MCF 10A (cell line): Measurements from ENCODE around the gene MAPKAPK2. TPM values are rescaled to one million over a fixed set of nuclear protein-coding genes. Genes with fewer than 3 reads are reported as not detected.

Source experiments
- BruUV-seq: library from RNA; stranded (reverse); fragments of 400-500 nt; replicated peaks from 2 replicates; lab custom pipeline; 2021; lab: Mats Ljungman, UMichigan
- CTCF ChIA-PET: fragments of 300-600 bp; sonication (Branson Sonifier 250); formaldehyde crosslinking; extraction: SDS; loops from one replicate; lab custom pipeline; 2021; ENCODE audit warnings: antibody characterized with exemption, inconsistent platforms; lab: Yijun Ruan, JAX
- POLR2A ChIA-PET: fragments of 300-600, 350-650 bp; sonication (Branson Sonifier 250); formaldehyde crosslinking; extraction: SDS; loops from one replicate; lab custom pipeline; 2020; ENCODE audit warnings: antibody characterized with exemption, inconsistent platforms; lab: Yijun Ruan, JAX
- DNase-seq: peaks from one replicate; pipeline ENCODE4 v3.0.0-alpha.2; 2018; ENCODE audit not compliant: unreplicated experiment
- H3K27ac Mint-ChIP-seq: one replicate; pipeline ENCODE4 v1.8.0; 2022; ENCODE audit warnings: mild to moderate bottlenecking, low read depth, mixed read lengths; ENCODE audit not compliant: unreplicated experiment
- H3K27me3 Mint-ChIP-seq: one replicate; pipeline ENCODE4 v1.8.0; 2022; ENCODE audit warnings: mixed read lengths; ENCODE audit not compliant: insufficient read depth, unreplicated experiment
- H3K36me3 Mint-ChIP-seq: one replicate; pipeline ENCODE4 v1.8.0; 2022; ENCODE audit warnings: mild to moderate bottlenecking, moderate library complexity, mixed read lengths; ENCODE audit not compliant: insufficient read depth, unreplicated experiment
- H3K4me1 Mint-ChIP-seq: one replicate; pipeline ENCODE4 v1.8.0; 2022; ENCODE audit warnings: mixed read lengths; ENCODE audit not compliant: insufficient read depth, unreplicated experiment
- H3K4me3 Mint-ChIP-seq: one replicate; pipeline ENCODE4 v1.8.0; 2022; ENCODE audit warnings: mild to moderate bottlenecking, moderate library complexity, mixed read lengths; ENCODE audit not compliant: unreplicated experiment
- H3K9me3 Mint-ChIP-seq: one replicate; pipeline ENCODE4 v1.8.0; 2022; ENCODE audit warnings: mixed read lengths; ENCODE audit not compliant: unreplicated experiment
- intact Hi-C: fragments of 100-400 bp; cut with micrococcal nuclease; formaldehyde crosslinking; loops from 2 replicates; pipeline ENCODE4 v1.14.1; 2022
- total RNA-seq: library from RNA; stranded (reverse); gene quantifications from 2 replicates; pipeline ENCODE4 v1.2.3, GENCODE V29; 2022
- TF ChIP-seq, protein P1 (sequence below): fragments of 200-600 bp; IDR thresholded peaks from one replicate; pipeline ENCODE4 v1.8.0; 2022; ENCODE audit warnings: antibody characterized with exemption, mild to moderate bottlenecking; ENCODE audit not compliant: unreplicated experiment

MAPKAPK2 gene
- total RNA-seq, 1 experiment from 2014 or later, result 142 TPM

DNA sequence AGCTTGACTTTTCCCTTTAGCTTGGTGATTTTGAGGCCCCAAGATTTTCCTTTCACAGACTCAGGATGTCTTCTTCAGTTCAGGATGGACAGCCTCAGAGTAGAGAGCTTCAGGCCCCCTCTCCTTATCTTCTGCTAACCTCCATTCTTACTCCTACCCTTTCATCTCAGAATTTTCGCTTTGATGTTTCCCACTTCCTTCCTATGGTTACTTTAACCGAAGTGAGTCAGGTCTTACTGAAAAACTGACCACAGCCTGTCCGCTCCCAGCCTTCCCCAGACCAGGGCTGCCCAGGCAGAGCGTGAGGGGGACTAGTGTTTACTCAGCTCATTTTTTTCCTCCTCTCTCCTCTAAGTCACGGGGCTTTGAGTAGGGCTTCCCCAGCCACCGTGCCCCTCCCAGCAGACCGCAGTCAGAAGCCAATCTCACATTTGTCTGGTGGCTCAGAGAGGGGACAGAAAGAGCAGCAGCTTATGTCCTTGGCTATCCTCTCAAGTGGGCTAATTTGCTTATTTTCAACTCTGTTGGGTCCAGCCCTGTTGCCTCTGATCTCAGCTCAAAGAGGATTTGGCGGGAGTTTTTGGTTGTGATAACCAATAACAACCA is 81.6 kb downstream of the MAPKAPK2 start:
- no peaks in the 10 kb centered on the region for H3K36me3 Mint-ChIP-seq
- peaks cover 4% of the 10 kb centered on the region for H3K9me3 Mint-ChIP-seq
- no peaks in the 10 kb centered on the region for H3K4me1 Mint-ChIP-seq
- BruUV-seq, result no TSS peak
- no peak overlapping the region for H3K27ac Mint-ChIP-seq
- no peak overlapping the region for H3K4me3 Mint-ChIP-seq
- peak; percentile 29 for DNase-seq
- POLR2A ChIA-PET, result interaction anchor here (0.7 to 3.6 kb wide), 5 partner anchors 10 to 214 kb away, joined by 3 to 9 read pairs (median 3); no protein-coding TSS in a partner anchor
- peaks cover 32% of the 10 kb centered on the region for H3K27me3 Mint-ChIP-seq
- intact Hi-C loops, result no loop called here
- CTCF ChIA-PET, result interaction anchor here (0.6 to 6.9 kb wide), 8 partner anchors 19 to 259 kb away, joined by 3 to 28 read pairs (median 5); partner anchors contain the start of gene RASSF5
- TF ChIP-seq, protein P1, sequence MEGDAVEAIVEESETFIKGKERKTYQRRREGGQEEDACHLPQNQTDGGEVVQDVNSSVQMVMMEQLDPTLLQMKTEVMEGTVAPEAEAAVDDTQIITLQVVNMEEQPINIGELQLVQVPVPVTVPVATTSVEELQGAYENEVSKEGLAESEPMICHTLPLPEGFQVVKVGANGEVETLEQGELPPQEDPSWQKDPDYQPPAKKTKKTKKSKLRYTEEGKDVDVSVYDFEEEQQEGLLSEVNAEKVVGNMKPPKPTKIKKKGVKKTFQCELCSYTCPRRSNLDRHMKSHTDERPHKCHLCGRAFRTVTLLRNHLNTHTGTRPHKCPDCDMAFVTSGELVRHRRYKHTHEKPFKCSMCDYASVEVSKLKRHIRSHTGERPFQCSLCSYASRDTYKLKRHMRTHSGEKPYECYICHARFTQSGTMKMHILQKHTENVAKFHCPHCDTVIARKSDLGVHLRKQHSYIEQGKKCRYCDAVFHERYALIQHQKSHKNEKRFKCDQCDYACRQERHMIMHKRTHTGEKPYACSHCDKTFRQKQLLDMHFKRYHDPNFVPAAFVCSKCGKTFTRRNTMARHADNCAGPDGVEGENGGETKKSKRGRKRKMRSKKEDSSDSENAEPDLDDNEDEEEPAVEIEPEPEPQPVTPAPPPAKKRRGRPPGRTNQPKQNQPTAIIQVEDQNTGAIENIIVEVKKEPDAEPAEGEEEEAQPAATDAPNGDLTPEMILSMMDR, result no peak

DNA sequence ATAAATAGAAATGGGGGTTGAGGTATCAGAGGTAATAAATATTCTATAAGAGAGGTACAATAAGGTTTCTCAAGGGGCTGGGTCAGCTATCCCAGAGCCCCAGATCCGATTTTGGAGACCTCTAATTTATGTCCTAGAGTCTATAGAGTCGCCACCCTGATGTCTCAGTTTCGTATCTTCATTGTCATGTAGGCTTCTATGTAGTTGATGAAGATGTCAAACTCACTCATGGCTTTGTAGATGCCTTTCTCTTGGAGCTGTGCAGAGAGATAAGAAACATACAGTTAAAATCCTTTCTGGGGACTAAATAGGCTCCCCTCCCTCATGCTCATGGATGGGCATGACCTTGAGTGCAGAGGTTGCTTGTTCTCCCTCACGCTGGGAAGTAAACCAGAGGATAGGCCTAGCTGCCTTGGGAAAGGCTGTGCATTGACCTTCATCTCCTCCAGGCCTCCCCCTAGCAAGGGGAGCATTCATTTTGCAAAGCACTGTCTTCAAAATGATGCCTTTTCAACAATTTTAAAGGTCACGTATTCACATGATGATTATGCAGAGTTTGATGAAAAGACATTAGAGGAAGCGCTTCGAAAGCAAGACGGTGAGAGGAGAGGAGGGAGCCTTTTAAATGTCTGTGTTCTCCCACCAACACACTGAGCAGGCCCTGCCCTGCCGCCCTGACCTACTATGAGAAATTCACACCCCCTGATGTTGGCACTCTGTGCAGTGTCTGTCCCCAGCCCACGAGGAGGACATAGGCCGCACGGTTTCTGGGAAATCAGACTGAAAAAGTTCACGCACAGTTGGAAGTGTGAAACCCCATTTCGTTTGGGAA is 84.0 kb downstream of the MAPKAPK2 start:
- Mint-ChIP-seq H3K9me3 (no peaks in the 10 kb centered on the region), H3K27ac (no peak overlapping the region), H3K4me3 (no peak overlapping the region), H3K4me1 (no peaks in the 10 kb centered on the region), H3K27me3 (peaks cover 41% of the 10 kb centered on the region), H3K36me3 (no peaks in the 10 kb centered on the region)
- BruUV-seq, result no TSS peak
- ChIA-PET CTCF (interaction anchor here (0.5 to 6.9 kb wide), 15 partner anchors 8 to 229 kb away, joined by 3 to 28 read pairs (median 4); no protein-coding TSS in a partner anchor), POLR2A (interaction anchor here (0.9 to 1.2 kb wide), 4 partner anchors 8 to 27 kb away, joined by 3 to 4 read pairs (median 4); no protein-coding TSS in a partner anchor)
- intact Hi-C loops, result no loop called here
- TF ChIP-seq, protein P1, result no peak
- DNase-seq, result no peak

DNA sequence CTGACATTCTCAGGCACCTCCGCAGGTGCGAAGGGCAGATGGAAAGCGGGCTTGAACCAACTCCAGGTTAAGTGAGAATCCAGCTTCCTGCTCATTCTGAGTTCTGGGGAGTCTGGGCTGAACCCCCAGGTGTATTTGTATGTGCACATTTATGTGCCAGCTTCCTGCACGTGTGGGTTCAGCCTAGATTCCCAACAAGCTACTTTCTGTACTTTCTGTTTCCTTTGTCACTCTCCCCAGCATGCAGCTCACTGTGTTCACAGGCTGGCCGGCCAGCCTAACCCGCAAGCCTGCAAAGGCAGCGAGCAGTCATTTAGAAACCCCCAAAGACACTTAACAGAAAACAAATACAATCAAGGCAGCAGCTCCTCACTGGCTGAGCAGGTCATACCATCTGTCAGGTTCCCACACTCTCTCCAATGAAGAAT is 84.6 kb downstream of the MAPKAPK2 start:
- H3K27me3 Mint-ChIP-seq, result peaks cover 42% of the 10 kb centered on the region

More for the DNA sequence above, 84.6 kb downstream of the MAPKAPK2 start:
- DNase-seq, result no peak
- BruUV-seq, result no TSS peak
- TF ChIP-seq, protein P1, result no peak
- Mint-ChIP-seq H3K27ac (no peak overlapping the region), H3K9me3 (no peaks in the 10 kb centered on the region), H3K4me1 (no peaks in the 10 kb centered on the region), H3K36me3 (no peaks in the 10 kb centered on the region), H3K4me3 (no peak overlapping the region)
- CTCF ChIA-PET, result interaction anchor here (0.5 to 6.9 kb wide), 9 partner anchors 8 to 143 kb away, joined by 3 to 28 read pairs (median 5); no protein-coding TSS in a partner anchor
- POLR2A ChIA-PET, result interaction anchor here (1.1 kb wide), 1 partner anchor 9 kb away, joined by 4 read pairs; no protein-coding TSS in a partner anchor
- intact Hi-C loops, result no loop called here
